T-helper 1 cell treated with Interleukin-12 subunit alpha and Interleukin-12 subunit beta and Interleukin-4 antibody, amounts not matched to agents 30 ng/mL and 1 ng/mL, for 36 hours (primary cell): Measurements from ENCODE around the gene SOD3. TPM values are rescaled to one million over a fixed set of nuclear protein-coding genes. Genes with fewer than 3 reads are reported as not detected.

ENCODE experiments used
- intact Hi-C: fragments of 100-400 bp; cut with micrococcal nuclease; formaldehyde crosslinking; loops from one replicate; pipeline ENCODE4 v1.15.1; 2024
- total RNA-seq: library from RNA; stranded (reverse); gene quantifications from 2 replicates; pipeline ENCODE4 v1.2.3, GENCODE V29; 2022

Gene SOD3
- total RNA-seq, 1 donor from 2014 or later = not detected

GRCh38 chr4:24840826-24841543, 45.6 kb downstream of the SOD3 start:
- intact Hi-C loops = no loop called here

- intact Hi-C loops = no loop called here
Measured at GRCh38 chr4:24842356-24842755, 47.0 kb downstream of the SOD3 start.

GRCh38 chr4:24843096-24843495, 47.7 kb downstream of the SOD3 start:
- intact Hi-C loops = no loop called here

- intact Hi-C loops = no loop called here
Measured at GRCh38 chr4:24845132-24845531, 49.8 kb downstream of the SOD3 start.

- intact Hi-C loops = no loop called here
Measured at GRCh38 chr4:24845902-24846301, 50.5 kb downstream of the SOD3 start.

GRCh38 chr4:24846716-24847115, 51.3 kb downstream of the SOD3 start:
- intact Hi-C loops = no loop called here

- intact Hi-C loops = no loop called here
Measured at GRCh38 chr4:24849351-24849750, 54.0 kb downstream of the SOD3 start.

GRCh38 chr4:24849756-24850155, 54.4 kb downstream of the SOD3 start:
- intact Hi-C loops = no loop called here

Other genes starting within 250 kb of the SOD3 start
- gene DHX15, start 211.0 kb upstream of the SOD3 start, total RNA-seq = 191 and 195 TPM in 2 replicates
- not detected in 2 replicates for gene CCDC149, start 117.5 kb downstream of the SOD3 start, total RNA-seq
- gene LGI2, start 235.4 kb downstream of the SOD3 start, total RNA-seq = not detected in 2 replicates